ENCODE measurements around the gene LPIN1.

GRCh38 chr2:11814979-11815510, 68.6 kb downstream of the LPIN1 start:
- no peak for TF ChIP-seq EGR1 (IDR thresholded peaks at IDR 0.05)
- TF ChIP-seq ZBTB7A (IDR thresholded peaks at IDR 0.05; ENCODE audit: low read depth), result no peak
- no peak for TF ChIP-seq RAD21 (IDR thresholded peaks at IDR 0.05; ENCODE audit: low read depth)
- no peak for TF ChIP-seq FOXM1 (IDR thresholded peaks at IDR 0.05; ENCODE audit: borderline replicate concordance, low read depth)
- TF ChIP-seq CREB1 (IDR thresholded peaks at IDR 0.05; ENCODE audit: low read depth), result no peak
- no peak for TF ChIP-seq USF1 (IDR thresholded peaks at IDR 0.05)
- no peak for TF ChIP-seq TEAD4 (IDR thresholded peaks at IDR 0.05)
- TF ChIP-seq REST (IDR thresholded peaks at IDR 0.05; ENCODE audit: low read depth), result no peak
- no peak for TF ChIP-seq EP300 (IDR thresholded peaks at IDR 0.05; ENCODE audit: borderline replicate concordance)
- no peak for TF ChIP-seq CEBPB (IDR thresholded peaks at IDR 0.05)
- no peak for TF ChIP-seq YY1 (IDR thresholded peaks at IDR 0.05; ENCODE audit: low read depth)
- TF ChIP-seq MAX (IDR thresholded peaks at IDR 0.05), result no peak
- TF ChIP-seq TCF12 (IDR thresholded peaks at IDR 0.05; ENCODE audit: low read depth), result no peak
